Activated B cell treated with CpG ODN at 0.5 μM for 24 hours (primary cell): ENCODE measurements around the gene PTTG1. TPM values are rescaled to one million over a fixed set of nuclear protein-coding genes. Genes with fewer than 3 reads are reported as not detected.

Experiments
- ATAC-seq: fragments of 200-7000 bp; cut with Tn5 transposase; one replicate; pipeline ENCODE4 v1.10.0; 2021; ENCODE audit warnings: low read depth, mild to moderate bottlenecking, moderate library complexity
- CTCF ChIA-PET: fragments of 350-600 bp; sonication (Branson Sonifier 250); formaldehyde crosslinking; loops from one replicate; lab custom pipeline; 2021; ENCODE audit warnings: antibody characterized with exemption; lab: Charles Lee
- POLR2A ChIA-PET: fragments of 350-600 bp; sonication (Branson Sonifier 250); formaldehyde crosslinking; loops from one replicate; lab custom pipeline; 2021; ENCODE audit warnings: antibody characterized with exemption; lab: Charles Lee
- DNase-seq: peaks from one replicate; pipeline ENCODE4 v3.0.0; 2022
- H3K27ac Mint-ChIP-seq: one replicate; pipeline ENCODE4 v1.8.0; 2020; ENCODE audit warnings: mixed read lengths
- H3K27me3 Mint-ChIP-seq: one replicate; pipeline ENCODE4 v1.8.0; 2021; ENCODE audit warnings: mixed read lengths
- H3K36me3 Mint-ChIP-seq: one replicate; pipeline ENCODE4 v1.8.0; 2021; ENCODE audit warnings: low read depth, mixed read lengths
- H3K4me1 Mint-ChIP-seq: one replicate; pipeline ENCODE4 v1.8.0; 2021; ENCODE audit warnings: mixed read lengths
- H3K4me3 Mint-ChIP-seq: one replicate; pipeline ENCODE4 v1.8.0; 2020; ENCODE audit warnings: mild to moderate bottlenecking, mixed read lengths
- H3K9me3 Mint-ChIP-seq: one replicate; pipeline ENCODE4 v1.8.0; 2020; ENCODE audit warnings: mixed read lengths
- CTCF ChIP-seq: fragments of 200-600 bp; IDR thresholded peaks from one replicate; pipeline ENCODE4 v1.8.0; 2022; ENCODE audit warnings: antibody characterized with exemption, mild to moderate bottlenecking
- intact Hi-C: fragments of 100-400 bp; cut with micrococcal nuclease; formaldehyde crosslinking; loops from one replicate; pipeline ENCODE4 v1.15.1; 2024
- total RNA-seq: library from RNA; stranded (reverse); gene quantifications from 2 replicates; pipeline ENCODE4 v1.2.3, GENCODE V29; 2022

Gene PTTG1
- total RNA-seq, 1 donor from 2014 or later, result 16.8 TPM

GRCh38 chr5:160378330-160378729 lies 43.3 kb upstream of the PTTG1 start:
- Mint-ChIP-seq H3K4me1 (peaks cover 9% of the 10 kb centered on the region), H3K9me3 (no peaks in the 10 kb centered on the region), H3K27me3 (peaks cover 30% of the 10 kb centered on the region), H3K36me3 (no peaks in the 10 kb centered on the region), H3K27ac (no peak overlapping the region), H3K4me3 (no peak overlapping the region)
- DNase-seq, result no peak
- ChIA-PET POLR2A (no interaction called here), CTCF (interaction anchor here (1.4 kb wide), 1 partner anchor 11 kb away, joined by 4 read pairs; no protein-coding TSS in a partner anchor)
- intact Hi-C loops, result no loop called here
- ATAC-seq, result no peak
- no peak for TF ChIP-seq CTCF

GRCh38 chr5:160379511-160379910 lies 42.1 kb upstream of the PTTG1 start:
- POLR2A ChIA-PET, result no interaction called here
- TF ChIP-seq CTCF, result no peak
- CTCF ChIA-PET, result interaction anchor here (1.4 kb wide), 1 partner anchor 10 kb away, joined by 4 read pairs; no protein-coding TSS in a partner anchor
- Mint-ChIP-seq H3K27ac (no peak overlapping the region), H3K4me1 (peaks cover 9% of the 10 kb centered on the region), H3K27me3 (peaks cover 26% of the 10 kb centered on the region), H3K4me3 (no peak overlapping the region), H3K36me3 (no peaks in the 10 kb centered on the region), H3K9me3 (no peaks in the 10 kb centered on the region)
- ATAC-seq, result no peak
- intact Hi-C loops, result no loop called here
- DNase-seq, result no peak

GRCh38 chr5:160380041-160380440 lies 41.6 kb upstream of the PTTG1 start:
- ChIA-PET CTCF (no interaction called here), POLR2A (no interaction called here)
- TF ChIP-seq CTCF, result no peak
- Mint-ChIP-seq H3K36me3 (no peaks in the 10 kb centered on the region), H3K9me3 (no peaks in the 10 kb centered on the region), H3K4me3 (no peak overlapping the region), H3K4me1 (peaks cover 9% of the 10 kb centered on the region), H3K27ac (no peak overlapping the region), H3K27me3 (peaks cover 21% of the 10 kb centered on the region)
- intact Hi-C loops, result no loop called here
- no peak for DNase-seq
- ATAC-seq, result no peak

- POLR2A ChIA-PET, result no interaction called here
- H3K27ac Mint-ChIP-seq, result no peak overlapping the region
- no peak overlapping the region for H3K4me3 Mint-ChIP-seq
- no peaks in the 10 kb centered on the region for H3K36me3 Mint-ChIP-seq
- intact Hi-C loops, result no loop called here
- TF ChIP-seq CTCF, result no peak
- CTCF ChIA-PET, result interaction anchor here (0.9 kb wide), 1 partner anchor 9 kb away, joined by 4 read pairs; no protein-coding TSS in a partner anchor
- ATAC-seq, result no peak
- no peak for DNase-seq
- peaks cover 9% of the 10 kb centered on the region for H3K27me3 Mint-ChIP-seq
- peaks cover 3% of the 10 kb centered on the region for H3K9me3 Mint-ChIP-seq
- peaks cover 9% of the 10 kb centered on the region for H3K4me1 Mint-ChIP-seq
These were observed 39.3 kb upstream of the PTTG1 start for GRCh38 chr5:160382346-160382745.

- Mint-ChIP-seq H3K27ac (no peak overlapping the region), H3K4me3 (no peak overlapping the region), H3K36me3 (peaks cover 4% of the 10 kb centered on the region), H3K4me1 (peaks cover 9% of the 10 kb centered on the region), H3K9me3 (peaks cover 12% of the 10 kb centered on the region), H3K27me3 (peaks cover 2% of the 10 kb centered on the region)
- POLR2A ChIA-PET, result no interaction called here
- CTCF ChIA-PET, result no interaction called here
- no peak for TF ChIP-seq CTCF
- no peak for ATAC-seq
- no peak for DNase-seq
- intact Hi-C loops, result no loop called here
These were observed 37.0 kb upstream of the PTTG1 start for GRCh38 chr5:160384681-160385080.
